K562 (cell line): Measurements from ENCODE around the gene SCARF2. TPM values are rescaled to one million over a fixed set of nuclear protein-coding genes. Genes with fewer than 3 reads are reported as not detected.

Experiments
- MCM3 ChIP-seq: fragments of 450-650 bp; IDR thresholded peaks from 2 replicates; pipeline ENCODE4 v1.6.1; 2016
- PHF20 ChIP-seq: fragments of 450-650 bp; IDR thresholded peaks from 2 replicates; pipeline ENCODE4 v1.6.1; 2018; ENCODE audit not compliant: partially characterized antibody
- PRPF4 ChIP-seq: fragments of 200-400 bp; formaldehyde crosslinking; IDR thresholded peaks from one replicate; pipeline ENCODE4 v1.6.1; 2017; ENCODE audit warnings: low read length, low read depth, mild to moderate bottlenecking; ENCODE audit not compliant: insufficient read depth, poor library complexity, severe bottlenecking
- ZNF589 ChIP-seq: fragments of 200-800 bp; sonication (Bioruptor generic); IDR thresholded peaks from 2 replicates; pipeline ENCODE4 v1.6.1; 2016; ENCODE audit warnings: low read depth, missing genetic modification characterization, missing compliant biosample characterization
- polyA plus RNA-seq, 8 experiments: library from polyadenylated mRNA; depleted of rRNA in 4 of 8; stranded (reverse) in 5 of 8; unstranded in 3 of 8; fragments of >200 nt; fragmentation: Nextera tagmentation in 2 of 8; fragmentation: Illumina TruSeq in 1 of 8; extraction: Ambion mirVana in 2 of 8; extraction: Trizol in 1 of 8; gene quantifications; 2 replicates each; pipeline versions ENCODE4 v1.2.1 to v1.2.3, GENCODE V29; 2011 to 2014; ENCODE audit warnings: inconsistent platforms in 1 of 8, missing spikeins in 1 of 8
- total RNA-seq, 7 experiments: library from RNA; depleted of rRNA in 6 of 7; stranded (reverse); fragments of >200 nt in 6 of 7; fragmentation: Illumina TruSeq in 2 of 7; extraction: Trizol in 2 of 7; gene quantifications; 2 replicates each; pipeline versions ENCODE4 v1.2.1 to v1.2.3, GENCODE V29; 2011 to 2021; ENCODE audit warnings: low replicate concordance in 1 of 7
- TF ChIP-seq, protein P1 (sequence below), 2 experiments: IDR thresholded peaks; 2 replicates each; pipeline ENCODE4 v1.6.1; 2011; ENCODE audit warnings: borderline replicate concordance in 1 of 2, control low read depth in 1 of 2, low read depth in 1 of 2, low read length in 1 of 2, mild to moderate bottlenecking in 1 of 2, mixed read lengths in 1 of 2, moderate library complexity in 1 of 2; ENCODE audit not compliant: insufficient read depth in 1 of 2, insufficient read length in 1 of 2, poor library complexity in 1 of 2, severe bottlenecking in 1 of 2; ENCODE audit errors: extremely low read depth in 1 of 2
- TF ChIP-seq, protein P2 (sequence below), 3 experiments: IDR thresholded peaks in 2 of 3; conservative IDR thresholded peaks in 1 of 3; 2 replicates each; pipeline ENCODE4 v1.5.1; 2011 to 2012; ENCODE audit warnings: low read length in 3 of 3, mild to moderate bottlenecking in 3 of 3, control low read depth in 2 of 3, improper control_type of control experiment in 1 of 3, inconsistent platforms in 1 of 3, low read depth in 1 of 3, mixed read lengths in 1 of 3, moderate library complexity in 1 of 3; ENCODE audit not compliant: insufficient read depth in 2 of 3
- TF ChIP-seq, protein P3 (sequence below), 2 experiments: fragments of 150-350 bp in 1 of 2; IDR thresholded peaks; 2 replicates each; pipeline ENCODE4 v1.6.1; 2012 to 2016; ENCODE audit warnings: low read depth in 2 of 2, low read length in 2 of 2, mild to moderate bottlenecking in 1 of 2, moderate library complexity in 1 of 2
- TF ChIP-seq, protein P4 (sequence below), 2 experiments: fragments of 450-650 bp in 1 of 2; sonication (generic) in 1 of 2; formaldehyde crosslinking in 1 of 2; IDR thresholded peaks; 2 replicates each; pipeline versions ENCODE4 v1.7.1 to v1.9.0; 2016 to 2022; ENCODE audit warnings: inconsistent platforms in 1 of 2, mild to moderate bottlenecking in 1 of 2, missing genetic modification reagents in 1 of 2

The SCARF2 gene
- total and polyA plus RNA-seq, 9 of the 15 experiments (the other 6 are each of a cell fraction or from before 2014, with no cell fraction given): 0.06 to 0.32 (median 0.21) TPM; not detected in 5

DNA sequence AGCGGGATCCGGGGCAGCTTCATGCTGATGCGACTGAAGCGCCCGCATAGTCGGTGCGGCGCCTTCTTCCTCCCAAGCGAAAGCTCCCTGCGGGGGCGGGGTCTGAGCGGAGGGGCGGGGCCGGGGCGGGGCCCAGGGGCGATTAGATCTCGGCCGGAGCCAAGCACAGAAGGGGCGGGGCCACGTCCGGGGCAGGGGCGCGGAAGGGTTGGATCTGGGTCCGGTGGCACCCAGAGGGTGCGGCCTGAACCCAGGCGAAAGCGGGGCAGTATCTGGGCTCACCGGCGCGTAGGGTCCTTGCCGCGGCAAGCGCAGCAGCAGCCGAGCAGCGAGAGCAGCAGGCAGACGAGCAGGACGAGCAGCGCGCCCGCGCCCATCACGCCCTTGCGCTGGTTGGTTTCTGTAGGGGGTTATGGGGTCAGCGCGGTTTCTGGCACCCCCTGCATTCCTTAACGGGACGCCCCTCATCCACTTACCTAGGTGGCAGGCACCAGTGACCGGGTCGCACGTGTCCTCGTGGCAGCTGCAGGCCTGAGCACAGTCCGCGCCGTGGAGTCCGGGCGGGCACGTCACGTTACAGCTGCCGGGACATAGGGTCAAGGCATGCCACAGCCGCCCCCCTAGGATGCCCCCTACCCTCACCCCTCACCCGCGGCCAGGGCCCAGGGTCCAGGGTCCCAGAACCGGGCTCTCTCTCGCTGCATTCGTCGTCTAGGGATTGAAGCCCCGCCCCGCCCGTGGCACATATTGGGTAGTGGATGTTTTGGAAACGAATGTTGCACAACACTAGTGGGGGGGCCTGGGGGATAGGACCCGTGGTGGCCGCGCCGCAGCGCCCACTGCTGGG is 8.1 kb downstream of the SCARF2 start (continued):
- TF ChIP-seq, protein P1, sequence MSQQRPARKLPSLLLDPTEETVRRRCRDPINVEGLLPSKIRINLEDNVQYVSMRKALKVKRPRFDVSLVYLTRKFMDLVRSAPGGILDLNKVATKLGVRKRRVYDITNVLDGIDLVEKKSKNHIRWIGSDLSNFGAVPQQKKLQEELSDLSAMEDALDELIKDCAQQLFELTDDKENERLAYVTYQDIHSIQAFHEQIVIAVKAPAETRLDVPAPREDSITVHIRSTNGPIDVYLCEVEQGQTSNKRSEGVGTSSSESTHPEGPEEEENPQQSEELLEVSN (IDR thresholded peaks at IDR 0.05; ENCODE audit: borderline replicate concordance in 1 of 2, extremely low read depth in 1 of 2, insufficient read depth in 1 of 2, insufficient read length in 1 of 2, low read depth in 1 of 2, low read length in 1 of 2, poor library complexity in 1 of 2, severe bottlenecking in 1 of 2): peak; percentile 82 to 86
- TF ChIP-seq, protein P2, sequence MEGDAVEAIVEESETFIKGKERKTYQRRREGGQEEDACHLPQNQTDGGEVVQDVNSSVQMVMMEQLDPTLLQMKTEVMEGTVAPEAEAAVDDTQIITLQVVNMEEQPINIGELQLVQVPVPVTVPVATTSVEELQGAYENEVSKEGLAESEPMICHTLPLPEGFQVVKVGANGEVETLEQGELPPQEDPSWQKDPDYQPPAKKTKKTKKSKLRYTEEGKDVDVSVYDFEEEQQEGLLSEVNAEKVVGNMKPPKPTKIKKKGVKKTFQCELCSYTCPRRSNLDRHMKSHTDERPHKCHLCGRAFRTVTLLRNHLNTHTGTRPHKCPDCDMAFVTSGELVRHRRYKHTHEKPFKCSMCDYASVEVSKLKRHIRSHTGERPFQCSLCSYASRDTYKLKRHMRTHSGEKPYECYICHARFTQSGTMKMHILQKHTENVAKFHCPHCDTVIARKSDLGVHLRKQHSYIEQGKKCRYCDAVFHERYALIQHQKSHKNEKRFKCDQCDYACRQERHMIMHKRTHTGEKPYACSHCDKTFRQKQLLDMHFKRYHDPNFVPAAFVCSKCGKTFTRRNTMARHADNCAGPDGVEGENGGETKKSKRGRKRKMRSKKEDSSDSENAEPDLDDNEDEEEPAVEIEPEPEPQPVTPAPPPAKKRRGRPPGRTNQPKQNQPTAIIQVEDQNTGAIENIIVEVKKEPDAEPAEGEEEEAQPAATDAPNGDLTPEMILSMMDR (IDR thresholded peaks at IDR 0.05 in 2 of 3, conservative IDR thresholded peaks at IDR 0.05 in 1 of 3; ENCODE audit: insufficient read depth in 2 of 3, low read depth in 1 of 3, low read length in 3 of 3): peak in 1 of 3 experiments; percentile 27; a peak in 3 of 6 replicates
- no peak for TF ChIP-seq ZNF589 (CRISPR knock-in tag)
- TF ChIP-seq, protein P3, sequence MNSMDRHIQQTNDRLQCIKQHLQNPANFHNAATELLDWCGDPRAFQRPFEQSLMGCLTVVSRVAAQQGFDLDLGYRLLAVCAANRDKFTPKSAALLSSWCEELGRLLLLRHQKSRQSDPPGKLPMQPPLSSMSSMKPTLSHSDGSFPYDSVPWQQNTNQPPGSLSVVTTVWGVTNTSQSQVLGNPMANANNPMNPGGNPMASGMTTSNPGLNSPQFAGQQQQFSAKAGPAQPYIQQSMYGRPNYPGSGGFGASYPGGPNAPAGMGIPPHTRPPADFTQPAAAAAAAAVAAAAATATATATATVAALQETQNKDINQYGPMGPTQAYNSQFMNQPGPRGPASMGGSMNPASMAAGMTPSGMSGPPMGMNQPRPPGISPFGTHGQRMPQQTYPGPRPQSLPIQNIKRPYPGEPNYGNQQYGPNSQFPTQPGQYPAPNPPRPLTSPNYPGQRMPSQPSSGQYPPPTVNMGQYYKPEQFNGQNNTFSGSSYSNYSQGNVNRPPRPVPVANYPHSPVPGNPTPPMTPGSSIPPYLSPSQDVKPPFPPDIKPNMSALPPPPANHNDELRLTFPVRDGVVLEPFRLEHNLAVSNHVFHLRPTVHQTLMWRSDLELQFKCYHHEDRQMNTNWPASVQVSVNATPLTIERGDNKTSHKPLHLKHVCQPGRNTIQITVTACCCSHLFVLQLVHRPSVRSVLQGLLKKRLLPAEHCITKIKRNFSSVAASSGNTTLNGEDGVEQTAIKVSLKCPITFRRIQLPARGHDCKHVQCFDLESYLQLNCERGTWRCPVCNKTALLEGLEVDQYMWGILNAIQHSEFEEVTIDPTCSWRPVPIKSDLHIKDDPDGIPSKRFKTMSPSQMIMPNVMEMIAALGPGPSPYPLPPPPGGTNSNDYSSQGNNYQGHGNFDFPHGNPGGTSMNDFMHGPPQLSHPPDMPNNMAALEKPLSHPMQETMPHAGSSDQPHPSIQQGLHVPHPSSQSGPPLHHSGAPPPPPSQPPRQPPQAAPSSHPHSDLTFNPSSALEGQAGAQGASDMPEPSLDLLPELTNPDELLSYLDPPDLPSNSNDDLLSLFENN (IDR thresholded peaks at IDR 0.05; ENCODE audit: low read depth in 2 of 2, low read length in 2 of 2): peak in 1 of 2 experiments; percentile 18; a peak in 2 of 4 replicates
- TF ChIP-seq, protein P4, sequence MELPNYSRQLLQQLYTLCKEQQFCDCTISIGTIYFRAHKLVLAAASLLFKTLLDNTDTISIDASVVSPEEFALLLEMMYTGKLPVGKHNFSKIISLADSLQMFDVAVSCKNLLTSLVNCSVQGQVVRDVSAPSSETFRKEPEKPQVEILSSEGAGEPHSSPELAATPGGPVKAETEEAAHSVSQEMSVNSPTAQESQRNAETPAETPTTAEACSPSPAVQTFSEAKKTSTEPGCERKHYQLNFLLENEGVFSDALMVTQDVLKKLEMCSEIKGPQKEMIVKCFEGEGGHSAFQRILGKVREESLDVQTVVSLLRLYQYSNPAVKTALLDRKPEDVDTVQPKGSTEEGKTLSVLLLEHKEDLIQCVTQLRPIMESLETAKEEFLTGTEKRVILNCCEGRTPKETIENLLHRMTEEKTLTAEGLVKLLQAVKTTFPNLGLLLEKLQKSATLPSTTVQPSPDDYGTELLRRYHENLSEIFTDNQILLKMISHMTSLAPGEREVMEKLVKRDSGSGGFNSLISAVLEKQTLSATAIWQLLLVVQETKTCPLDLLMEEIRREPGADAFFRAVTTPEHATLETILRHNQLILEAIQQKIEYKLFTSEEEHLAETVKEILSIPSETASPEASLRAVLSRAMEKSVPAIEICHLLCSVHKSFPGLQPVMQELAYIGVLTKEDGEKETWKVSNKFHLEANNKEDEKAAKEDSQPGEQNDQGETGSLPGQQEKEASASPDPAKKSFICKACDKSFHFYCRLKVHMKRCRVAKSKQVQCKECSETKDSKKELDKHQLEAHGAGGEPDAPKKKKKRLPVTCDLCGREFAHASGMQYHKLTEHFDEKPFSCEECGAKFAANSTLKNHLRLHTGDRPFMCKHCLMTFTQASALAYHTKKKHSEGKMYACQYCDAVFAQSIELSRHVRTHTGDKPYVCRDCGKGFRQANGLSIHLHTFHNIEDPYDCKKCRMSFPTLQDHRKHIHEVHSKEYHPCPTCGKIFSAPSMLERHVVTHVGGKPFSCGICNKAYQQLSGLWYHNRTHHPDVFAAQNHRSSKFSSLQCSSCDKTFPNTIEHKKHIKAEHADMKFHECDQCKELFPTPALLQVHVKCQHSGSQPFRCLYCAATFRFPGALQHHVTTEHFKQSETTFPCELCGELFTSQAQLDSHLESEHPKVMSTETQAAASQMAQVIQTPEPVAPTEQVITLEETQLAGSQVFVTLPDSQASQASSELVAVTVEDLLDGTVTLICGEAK (IDR thresholded peaks at IDR 0.05): peak; percentile 53; the same call in 1 of the 2 replicates
- TF ChIP-seq, protein P4 (CRISPR knock-in tag; IDR thresholded peaks at IDR 0.05): 0 out of 2 replicates have a peak, but pooled peaks have one; percentile 26
- peak; percentile 74 for TF ChIP-seq PHF20
- no peak for TF ChIP-seq PRPF4
- no peak for TF ChIP-seq MCM3
